Measurements from ENCODE around the gene CNOT10. TPM values are rescaled to one million over a fixed set of nuclear protein-coding genes. Genes with fewer than 3 reads are reported as not detected.
"Not testable (repeated sequence)": the region's sequence is repeated elsewhere in the genome, so short reads cannot be mapped to it uniquely, and the experiment has no call there.

The CNOT10 gene
- total RNA-seq, 3 donors from 2014 or later: 27.8 to 34.9 (median 28.3) TPM

GRCh38 chr3:32667072-32667582, 17.9 kb upstream of the CNOT10 start:
- DNase-seq: no peak
- no peaks in the 10 kb centered on the region for H3K36me3 ChIP-seq (ENCODE audit: low read depth)
- no peak for TF ChIP-seq CTCF (IDR thresholded peaks at IDR 0.05)
- H3K4me1 ChIP-seq (ENCODE audit: low read depth): no peaks in the 10 kb centered on the region
- ATAC-seq: peak; percentile 46
- intact Hi-C loops (cut with DNase I, micrococcal nuclease): loop anchor here in 1 of 2 donors (10.0 kb wide), 1 partner anchor 152 kb away; no protein-coding TSS in a partner anchor
- no peaks in the 10 kb centered on the region for H3K9me3 ChIP-seq
- H3K4me3 ChIP-seq: no peak overlapping the region

- intact Hi-C loops (cut with DNase I, micrococcal nuclease): loop anchor here in 1 of 2 donors (10.0 kb wide), 1 partner anchor 154 kb away; no protein-coding TSS in a partner anchor
- not testable (repeated sequence) for H3K36me3 ChIP-seq (ENCODE audit: low read depth); H3K4me1 ChIP-seq (ENCODE audit: low read depth); ATAC-seq; H3K9me3 ChIP-seq; DNase-seq; H3K4me3 ChIP-seq
Observed at GRCh38 chr3:32669226-32669625, 15.8 kb upstream of the CNOT10 start.

GRCh38 chr3:32673730-32674129, 11.3 kb upstream of the CNOT10 start:
- not testable (repeated sequence) for H3K4me1 ChIP-seq (ENCODE audit: low read depth); H3K4me3 ChIP-seq; H3K9me3 ChIP-seq; ATAC-seq; DNase-seq; H3K36me3 ChIP-seq (ENCODE audit: low read depth)
- intact Hi-C loops (cut with DNase I, micrococcal nuclease): loop anchor here in 1 of 2 donors (10.0 kb wide), 1 partner anchor 169 kb away; the partner anchor contains the start of gene CMTM6

GRCh38 chr3:32675164-32675563, 9.8 kb upstream of the CNOT10 start:
- DNase-seq (no peak), ATAC-seq (no peak)
- no peaks in the 10 kb centered on the region for H3K36me3 ChIP-seq (ENCODE audit: low read depth)
- intact Hi-C loops (cut with DNase I, micrococcal nuclease): loop anchor here in 1 of 2 donors (10.0 kb wide), 1 partner anchor 170 kb away; the partner anchor contains the start of gene CMTM6
- no peaks in the 10 kb centered on the region for H3K4me1 ChIP-seq (ENCODE audit: low read depth)
- no peaks in the 10 kb centered on the region for H3K9me3 ChIP-seq
- TF ChIP-seq CTCF (IDR thresholded peaks at IDR 0.05): no peak
- no peak overlapping the region for H3K4me3 ChIP-seq

GRCh38 chr3:32675650-32676049, 9.3 kb upstream of the CNOT10 start:
- ATAC-seq (no peak), DNase-seq (no peak)
- Histone ChIP-seq H3K4me1 (ENCODE audit: low read depth) (no peaks in the 10 kb centered on the region), H3K4me3 (no peak overlapping the region), H3K36me3 (ENCODE audit: low read depth) (no peaks in the 10 kb centered on the region), H3K9me3 (no peaks in the 10 kb centered on the region)
- TF ChIP-seq CTCF (IDR thresholded peaks at IDR 0.05): no peak
- intact Hi-C loops (cut with DNase I, micrococcal nuclease): loop anchor here in 1 of 2 donors (10.0 kb wide), 1 partner anchor 171 kb away; the partner anchor contains the start of gene CMTM6

- DNase-seq: no peak
- H3K4me3 ChIP-seq: no peak overlapping the region
- no peaks in the 10 kb centered on the region for H3K9me3 ChIP-seq
- no peak for ATAC-seq
- intact Hi-C loops (cut with DNase I, micrococcal nuclease): no loop called here
- TF ChIP-seq CTCF (IDR thresholded peaks at IDR 0.05): no peak
- no peaks in the 10 kb centered on the region for H3K36me3 ChIP-seq (ENCODE audit: low read depth)
- H3K4me1 ChIP-seq (ENCODE audit: low read depth): peaks cover 17% of the 10 kb centered on the region
Observed at GRCh38 chr3:32681811-32682210, 3.2 kb upstream of the CNOT10 start.

Measured in mucosa of descending colon (tissue), 3 donors.